ENCODE data around the gene RETREG2.

GRCh38 chr2:219220652-219221402, 42.8 kb downstream of the RETREG2 start:
- TF ChIP-seq CTCF (IDR thresholded peaks at IDR 0.05) (no peak), POLR2AphosphoS5 (IDR thresholded peaks at IDR 0.05; ENCODE audit: insufficient read depth in 1 of 2, low read depth in 1 of 2) (no peak), POLR2A (IDR thresholded peaks at IDR 0.05) (no peak)
